ENCODE measurements around the gene EEF1AKMT2.
"Not testable (repeated sequence)": the region's sequence is repeated elsewhere in the genome, so short reads cannot be mapped to it uniquely, and the experiment has no call there.

EEF1AKMT2 gene

GRCh38 chr10:124799211-124799610 is 7.5 kb upstream of the EEF1AKMT2 start:
- TF ChIP-seq CTCF (IDR thresholded peaks at IDR 0.05; ENCODE audit: low read depth, low read length) = no peak
- H3K4me3 ChIP-seq (replicated peaks in 1 of 2; ENCODE audit: low read depth in 2 of 2, low read length in 2 of 2) = no peak overlapping the region
- DNase-seq (ENCODE audit: low read depth in 2 of 2) = no peak

- DNase-seq (ENCODE audit: low read depth in 2 of 2) = no peak
- H3K4me3 ChIP-seq (replicated peaks in 1 of 2; ENCODE audit: low read depth in 2 of 2, low read length in 2 of 2) = no peak overlapping the region
- no peak for TF ChIP-seq CTCF (IDR thresholded peaks at IDR 0.05; ENCODE audit: low read depth, low read length)
Measured at GRCh38 chr10:124798781-124799180, 7.1 kb upstream of the EEF1AKMT2 start.

GRCh38 chr10:124798364-124798763 is 6.7 kb upstream of the EEF1AKMT2 start:
- DNase-seq (ENCODE audit: low read depth in 2 of 2) = no peak
- no peak overlapping the region for H3K4me3 ChIP-seq (replicated peaks in 1 of 2; ENCODE audit: low read depth in 2 of 2, low read length in 2 of 2)
- no peak for TF ChIP-seq CTCF (IDR thresholded peaks at IDR 0.05; ENCODE audit: low read depth, low read length)

- TF ChIP-seq CTCF (IDR thresholded peaks at IDR 0.05; ENCODE audit: low read depth, low read length) = no peak
Measured at GRCh38 chr10:124792998-124793352, 1.3 kb upstream of the EEF1AKMT2 start.

GRCh38 chr10:124782900-124783299 is 8.8 kb downstream of the EEF1AKMT2 start:
- not testable (repeated sequence) for DNase-seq (ENCODE audit: low read depth in 2 of 2); H3K4me3 ChIP-seq (replicated peaks in 1 of 2; ENCODE audit: low read depth in 2 of 2, low read length in 2 of 2)

More at GRCh38 chr10:124792998-124793352, 1.3 kb upstream of the EEF1AKMT2 start:
- no peak for DNase-seq (ENCODE audit: low read depth in 2 of 2)
- no peak overlapping the region for H3K4me3 ChIP-seq (replicated peaks in 1 of 2; ENCODE audit: low read depth in 2 of 2, low read length in 2 of 2)

- TF ChIP-seq CTCF (IDR thresholded peaks at IDR 0.05; ENCODE audit: low read depth, low read length) = no peak
- H3K4me3 ChIP-seq (replicated peaks in 1 of 2; ENCODE audit: low read depth in 2 of 2, low read length in 2 of 2) = no peak overlapping the region
- no peak for DNase-seq (ENCODE audit: low read depth in 2 of 2)
Measured at GRCh38 chr10:124768791-124769190, 22.9 kb downstream of the EEF1AKMT2 start.

GRCh38 chr10:124765256-124765655 is 26.4 kb downstream of the EEF1AKMT2 start:
- DNase-seq (ENCODE audit: low read depth in 2 of 2) = no peak
- no peak for TF ChIP-seq CTCF (IDR thresholded peaks at IDR 0.05; ENCODE audit: low read depth, low read length)
- H3K4me3 ChIP-seq (replicated peaks in 1 of 2; ENCODE audit: low read depth in 2 of 2, low read length in 2 of 2) = no peak overlapping the region
